SU-DHL-6 (cell line): Measurements from ENCODE around the gene RELCH.

Source experiments
- H2AFZ ChIP-seq: fragments of 200-600 bp; sonication (generic); 2 replicates; pipeline ENCODE4 v1.6.1; 2014; ENCODE audit warnings: low read depth, mild to moderate bottlenecking, moderate library complexity, mixed read lengths, antibody characterized with exemption, low read length; ENCODE audit not compliant: severe bottlenecking
- H3F3A ChIP-seq: fragments of 200-600 bp; shearing (Covaris generic); 2 replicates; pipeline ENCODE4 v1.6.0; 2016; ENCODE audit warnings: antibody characterized with exemption, mild to moderate bottlenecking; ENCODE audit not compliant: insufficient read depth
- H3K27ac ChIP-seq: fragments of 200-600 bp; sonication (generic); 2 replicates; pipeline ENCODE4 v1.5.1; 2016; ENCODE audit warnings: low read depth, mild to moderate bottlenecking, low read length, moderate library complexity, mixed read lengths
- H3K27me3 ChIP-seq: fragments of 200-600 bp; sonication (generic), shearing (Covaris generic); 2 replicates; pipeline ENCODE4 v1.6.0; 2014; ENCODE audit warnings: mild to moderate bottlenecking, low read length
- H3K36me3 ChIP-seq: fragments of 200-600 bp; sonication (generic); 2 replicates; pipeline ENCODE4 v1.6.1; 2014; ENCODE audit warnings: mild to moderate bottlenecking, low read length, mixed read lengths
- H3K4me2 ChIP-seq: fragments of 300-600, 200-600 bp; shearing (Covaris generic), sonication (generic); 2 replicates; pipeline ENCODE4 v1.6.0; 2014; ENCODE audit warnings: low read length, low read depth, mild to moderate bottlenecking; ENCODE audit not compliant: poor library complexity, severe bottlenecking
- H3K4me3 ChIP-seq: fragments of 200-600 bp; sonication (generic); 2 replicates; pipeline ENCODE4 v1.5.1; 2014; ENCODE audit warnings: antibody characterized with exemption, low read length, mild to moderate bottlenecking, mixed read lengths; ENCODE audit not compliant: insufficient read depth, poor library complexity, severe bottlenecking
- H3K79me2 ChIP-seq: fragments of 200-600 bp; sonication (generic); 2 replicates; pipeline ENCODE4 v1.6.1; 2014; ENCODE audit warnings: mild to moderate bottlenecking, low read length, moderate library complexity; ENCODE audit not compliant: insufficient read depth
- H3K9ac ChIP-seq: fragments of 200-600 bp; sonication (generic); 2 replicates; pipeline ENCODE4 v1.7.0; 2014; ENCODE audit warnings: mild to moderate bottlenecking, low read length
- H3K9me2 ChIP-seq: fragments of 200-600 bp; sonication (generic); replicated peaks from 2 replicates; pipeline ENCODE4 v1.6.1; 2014; ENCODE audit warnings: low read length; ENCODE audit not compliant: insufficient read depth
- H3K9me3 ChIP-seq: fragments of 200-600 bp; sonication (generic); 2 replicates; pipeline ENCODE4 v1.6.1; 2014; ENCODE audit warnings: low read length, mixed read lengths; ENCODE audit not compliant: insufficient read depth
- H4K20me1 ChIP-seq: fragments of 200-600 bp; sonication (generic); 2 replicates; pipeline ENCODE4 v1.6.1; 2014; ENCODE audit warnings: low read depth, mild to moderate bottlenecking, antibody characterized with exemption, low read length, moderate library complexity, mixed read lengths
- EZH2phosphoT487 ChIP-seq: fragments of 200-600 bp; sonication (generic), shearing (Covaris generic); conservative IDR thresholded peaks from 2 replicates; pipeline ENCODE4 v1.6.1; 2018; ENCODE audit warnings: mild to moderate bottlenecking, antibody characterized with exemption, low read length, moderate library complexity, mixed read lengths
- TF ChIP-seq, protein P1 (sequence below): fragments of 200-600 bp; sonication (generic); IDR thresholded peaks from one replicate; pipeline ENCODE4 v1.5.1; 2017; ENCODE audit warnings: antibody characterized with exemption, mild to moderate bottlenecking, low read length, moderate library complexity; ENCODE audit not compliant: insufficient read depth, poor library complexity, severe bottlenecking

RELCH gene

DNA sequence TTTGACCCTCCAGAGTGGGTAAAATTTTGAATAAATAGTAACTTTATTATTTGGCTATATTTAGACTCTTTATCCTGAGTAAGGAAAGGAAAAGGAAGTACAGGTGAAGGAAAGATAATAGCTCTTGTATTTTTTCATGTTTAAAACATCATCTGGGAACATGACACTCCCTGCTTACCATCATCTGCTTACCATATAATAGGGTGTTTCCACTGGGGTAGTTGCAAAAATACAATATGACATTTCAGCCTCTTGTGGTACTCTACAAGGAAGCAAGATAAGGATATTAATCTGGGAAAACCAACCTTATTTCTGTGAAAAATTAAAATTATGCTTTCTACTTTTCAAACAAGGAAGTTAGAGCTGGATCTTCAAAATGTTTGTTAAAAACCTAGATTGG lies 9.9 kb downstream of the RELCH start:
- Histone ChIP-seq H4K20me1 (peaks cover 58% of the 10 kb centered on the region), H3K9me3 (no peaks in the 10 kb centered on the region), H3K27ac (no peak overlapping the region), H3K4me2 (no peak overlapping the region), H3K79me2 (peaks cover 100% of the 10 kb centered on the region), H3K9ac (no peak overlapping the region), H3K36me3 (no peaks in the 10 kb centered on the region), H3K4me3 (no peak overlapping the region), H2AFZ (no peak overlapping the region), H3F3A (peaks cover 12% of the 10 kb centered on the region; the same call in 1 of the 2 replicates), H3K9me2 (no peaks in the 10 kb centered on the region), H3K27me3 (no peaks in the 10 kb centered on the region)
- TF ChIP-seq, protein P1, sequence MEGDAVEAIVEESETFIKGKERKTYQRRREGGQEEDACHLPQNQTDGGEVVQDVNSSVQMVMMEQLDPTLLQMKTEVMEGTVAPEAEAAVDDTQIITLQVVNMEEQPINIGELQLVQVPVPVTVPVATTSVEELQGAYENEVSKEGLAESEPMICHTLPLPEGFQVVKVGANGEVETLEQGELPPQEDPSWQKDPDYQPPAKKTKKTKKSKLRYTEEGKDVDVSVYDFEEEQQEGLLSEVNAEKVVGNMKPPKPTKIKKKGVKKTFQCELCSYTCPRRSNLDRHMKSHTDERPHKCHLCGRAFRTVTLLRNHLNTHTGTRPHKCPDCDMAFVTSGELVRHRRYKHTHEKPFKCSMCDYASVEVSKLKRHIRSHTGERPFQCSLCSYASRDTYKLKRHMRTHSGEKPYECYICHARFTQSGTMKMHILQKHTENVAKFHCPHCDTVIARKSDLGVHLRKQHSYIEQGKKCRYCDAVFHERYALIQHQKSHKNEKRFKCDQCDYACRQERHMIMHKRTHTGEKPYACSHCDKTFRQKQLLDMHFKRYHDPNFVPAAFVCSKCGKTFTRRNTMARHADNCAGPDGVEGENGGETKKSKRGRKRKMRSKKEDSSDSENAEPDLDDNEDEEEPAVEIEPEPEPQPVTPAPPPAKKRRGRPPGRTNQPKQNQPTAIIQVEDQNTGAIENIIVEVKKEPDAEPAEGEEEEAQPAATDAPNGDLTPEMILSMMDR: no peak

DNA sequence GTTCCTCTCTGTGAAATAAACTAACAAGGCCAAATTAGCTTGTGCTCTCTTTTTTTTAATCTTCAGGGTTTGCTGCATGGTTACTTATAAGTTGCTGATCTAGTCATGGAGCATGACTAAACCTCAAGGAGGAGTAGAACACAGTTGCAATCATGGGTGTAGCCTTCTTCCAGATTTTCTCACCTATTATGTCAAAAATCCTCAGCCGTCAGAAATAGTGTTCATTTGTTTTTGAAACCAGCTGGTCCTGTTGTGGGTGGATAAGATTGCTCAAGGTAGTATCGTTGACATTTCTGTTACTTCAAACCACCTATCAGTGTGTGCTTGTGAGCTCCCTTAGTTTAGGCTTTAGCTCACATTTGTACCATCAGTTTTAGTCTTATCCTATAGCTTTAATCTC lies 11.2 kb downstream of the RELCH start:
- H4K20me1 ChIP-seq: peaks cover 67% of the 10 kb centered on the region
- no peaks in the 10 kb centered on the region for H3K9me2 ChIP-seq
- peaks cover 100% of the 10 kb centered on the region for H3K79me2 ChIP-seq
- H3F3A ChIP-seq: peaks cover 12% of the 10 kb centered on the region; the same call in 1 of the 2 replicates
- H3K27me3 ChIP-seq: no peaks in the 10 kb centered on the region
- TF ChIP-seq, protein P1: no peak
- TF ChIP-seq EZH2phosphoT487: no peak
- no peak overlapping the region for H3K4me2 ChIP-seq
- H3K27ac ChIP-seq: no peak overlapping the region
- no peak overlapping the region for H2AFZ ChIP-seq
- no peak overlapping the region for H3K9ac ChIP-seq
- H3K4me3 ChIP-seq: no peak overlapping the region
- no peaks in the 10 kb centered on the region for H3K9me3 ChIP-seq
- H3K36me3 ChIP-seq: no peaks in the 10 kb centered on the region

DNA sequence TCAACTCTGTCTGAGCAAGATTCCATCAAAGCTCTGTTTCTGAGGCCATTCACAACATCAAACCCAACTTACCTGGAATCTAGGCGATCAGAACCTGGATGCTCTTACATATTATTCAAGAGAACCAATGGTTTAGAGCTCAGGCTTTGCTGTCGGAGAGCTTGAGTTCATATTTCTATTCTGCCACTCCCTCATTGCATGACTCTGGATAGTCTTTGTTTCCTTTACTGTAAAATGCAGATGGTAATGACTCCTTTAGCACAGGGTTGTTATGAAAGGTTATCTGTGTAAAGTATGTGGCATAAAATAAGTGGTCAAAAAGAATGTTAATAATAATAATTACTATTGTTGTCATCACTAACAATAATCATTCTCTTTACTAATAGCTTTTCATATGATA lies 12.6 kb downstream of the RELCH start:
- Histone ChIP-seq H4K20me1 (peaks cover 63% of the 10 kb centered on the region), H3K9me2 (no peaks in the 10 kb centered on the region), H3K9me3 (no peaks in the 10 kb centered on the region), H3F3A (peaks cover 10% of the 10 kb centered on the region; the same call in 1 of the 2 replicates), H3K9ac (no peak overlapping the region), H3K27me3 (no peaks in the 10 kb centered on the region), H3K4me2 (no peak overlapping the region), H3K27ac (no peak overlapping the region), H3K79me2 (peaks cover 99% of the 10 kb centered on the region), H2AFZ (no peak overlapping the region), H3K4me3 (no peak overlapping the region), H3K36me3 (no peaks in the 10 kb centered on the region)
- TF ChIP-seq EZH2phosphoT487: no peak
- TF ChIP-seq, protein P1: no peak
